ENCODE results near the gene PROX2. TPM values are rescaled to one million over a fixed set of nuclear protein-coding genes. Genes with fewer than 3 reads are reported as not detected.

Gene PROX2
- total RNA-seq, 2 experiments from 2014 or later, result 0.21 to 0.44 TPM

Other genes starting within 250 kb of the PROX2 start
- gene AREL1, start 163.1 kb downstream of the PROX2 start, total RNA-seq, result 10 to 100 TPM; 43.6 to 44.2 TPM
- gene FCF1, start 163.0 kb downstream of the PROX2 start, total RNA-seq, result 10 to 100 TPM; 53.7 to 60.5 TPM
- gene YLPM1, start 112.8 kb downstream of the PROX2 start, total RNA-seq, result 10 to 100 TPM; 57.9 to 64.1 TPM
- 100 to 1,000 TPM; 106 to 119 TPM for gene DLST, start 5.8 kb upstream of the PROX2 start, total RNA-seq
- gene RPS6KL1, start 47.1 kb upstream of the PROX2 start, total RNA-seq, result 1 to 10 TPM; 2.5 to 3.6 TPM
- under 1 TPM; 0.29 to 0.56 TPM for gene PGF, start 79.5 kb upstream of the PROX2 start, total RNA-seq
- gene EIF2B2, start 126.8 kb upstream of the PROX2 start, total RNA-seq, result 10 to 100 TPM; 47.9 to 54.0 TPM
- 10 to 100 TPM; 15.1 to 16.2 TPM for gene MLH3, start 175.3 kb upstream of the PROX2 start, total RNA-seq
- 10 to 100 TPM; 45.2 to 59.5 TPM for gene ACYP1, start 187.9 kb upstream of the PROX2 start, total RNA-seq
- 1 to 10 TPM; 2.8 to 2.9 TPM for gene ZC2HC1C, start 193.5 kb upstream of the PROX2 start, total RNA-seq

All from activated CD8-positive, alpha-beta memory T cell treated with anti-CD3 and anti-CD28 coated beads, Interleukin-2, amount 10 ng/mL, durations not matched to agents 7 days and 5 days (primary cell).